Activated T-helper 17 cell treated with anti-CD3 and anti-CD28 coated beads, Interleukin-2, amount 50 U/mL, for 72 hours (primary cell): ENCODE measurements around the gene MN1. TPM values are rescaled to one million over a fixed set of nuclear protein-coding genes. Genes with fewer than 3 reads are reported as not detected.

Experiments
- ATAC-seq: fragments of 150-1000 bp; cut with Tn5 transposase; replicated peaks from 2 replicates; pipeline ENCODE4 v1.10.0; 2021; ENCODE audit warnings: mild to moderate bottlenecking, moderate library complexity
- H3K27ac Mint-ChIP-seq: one replicate; pipeline ENCODE4 v1.8.0; 2022; ENCODE audit warnings: mixed read lengths
- H3K27me3 Mint-ChIP-seq: one replicate; pipeline ENCODE4 v1.8.0; 2022; ENCODE audit warnings: mixed read lengths
- H3K36me3 Mint-ChIP-seq: one replicate; pipeline ENCODE4 v1.8.0; 2022; ENCODE audit warnings: low read depth, mild to moderate bottlenecking, mixed read lengths
- H3K4me1 Mint-ChIP-seq: one replicate; pipeline ENCODE4 v1.8.0; 2022; ENCODE audit warnings: mixed read lengths
- H3K4me3 Mint-ChIP-seq: one replicate; pipeline ENCODE4 v1.8.0; 2022; ENCODE audit warnings: mild to moderate bottlenecking, mixed read lengths
- H3K9me3 Mint-ChIP-seq: one replicate; pipeline ENCODE4 v1.8.0; 2022; ENCODE audit warnings: mixed read lengths
- total RNA-seq, 2 donors: library from RNA; stranded (reverse); gene quantifications; one replicate each; pipeline ENCODE4 v1.2.3, GENCODE V29; 2022

Gene MN1
- total RNA-seq, 2 donors from 2014 or later = 0.13 TPM

- H3K27me3 Mint-ChIP-seq = peaks cover 7% of the 10 kb centered on the region
- ATAC-seq = no peak
- no peak overlapping the region for H3K27ac Mint-ChIP-seq
- H3K36me3 Mint-ChIP-seq = no peaks in the 10 kb centered on the region
- H3K4me3 Mint-ChIP-seq = no peak overlapping the region
- no peaks in the 10 kb centered on the region for H3K9me3 Mint-ChIP-seq
- no peaks in the 10 kb centered on the region for H3K4me1 Mint-ChIP-seq
Measured at GRCh38 chr22:27772984-27773498, 28.5 kb downstream of the MN1 start.

DNA sequence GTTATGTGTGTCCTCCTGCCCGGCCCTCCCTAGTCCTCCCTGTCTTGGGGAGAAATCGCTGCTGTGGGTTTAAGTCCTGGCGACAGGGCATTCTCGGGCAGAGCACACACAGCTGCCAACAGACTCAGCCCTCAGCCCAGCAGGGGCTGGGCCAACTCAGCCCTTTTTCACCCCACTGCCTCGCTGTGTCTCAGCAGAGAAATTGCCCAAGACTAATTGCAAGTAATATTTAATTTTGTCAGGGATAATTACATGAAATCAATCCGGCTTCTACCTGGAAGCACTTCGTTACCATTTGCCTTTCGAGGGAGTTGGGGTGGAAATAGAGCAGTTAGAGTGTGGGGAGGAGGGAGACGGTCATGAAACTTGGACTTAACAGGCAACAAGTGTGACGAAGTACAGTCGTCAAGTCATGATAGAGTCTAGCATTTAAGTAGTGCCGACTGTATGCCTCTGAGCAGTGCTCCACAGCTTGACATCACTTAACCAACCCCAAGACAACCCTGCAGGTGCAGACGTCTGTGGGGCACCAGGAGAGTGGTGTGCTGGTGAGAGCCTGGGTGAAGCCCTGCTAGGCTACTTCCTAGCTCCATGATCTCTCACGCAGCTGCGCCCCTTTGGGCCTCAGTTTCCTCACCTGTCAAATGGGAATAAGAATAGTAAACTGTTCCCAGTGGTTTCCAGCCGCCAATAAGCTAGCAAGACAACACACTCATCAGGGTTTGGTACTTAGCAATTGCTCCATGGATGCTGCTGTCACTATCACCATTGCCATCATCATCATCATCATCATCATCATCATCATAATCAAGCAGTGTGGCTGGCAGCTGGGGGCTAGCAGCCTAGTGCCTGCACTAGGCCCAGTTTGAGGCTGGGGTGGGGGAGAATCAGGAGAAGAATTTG is 29.2 kb downstream of the MN1 start:
- Mint-ChIP-seq H3K27me3 (peaks cover 7% of the 10 kb centered on the region), H3K4me1 (no peaks in the 10 kb centered on the region), H3K4me3 (no peak overlapping the region), H3K36me3 (no peaks in the 10 kb centered on the region), H3K9me3 (no peaks in the 10 kb centered on the region), H3K27ac (no peak overlapping the region)
- ATAC-seq = no peak

DNA sequence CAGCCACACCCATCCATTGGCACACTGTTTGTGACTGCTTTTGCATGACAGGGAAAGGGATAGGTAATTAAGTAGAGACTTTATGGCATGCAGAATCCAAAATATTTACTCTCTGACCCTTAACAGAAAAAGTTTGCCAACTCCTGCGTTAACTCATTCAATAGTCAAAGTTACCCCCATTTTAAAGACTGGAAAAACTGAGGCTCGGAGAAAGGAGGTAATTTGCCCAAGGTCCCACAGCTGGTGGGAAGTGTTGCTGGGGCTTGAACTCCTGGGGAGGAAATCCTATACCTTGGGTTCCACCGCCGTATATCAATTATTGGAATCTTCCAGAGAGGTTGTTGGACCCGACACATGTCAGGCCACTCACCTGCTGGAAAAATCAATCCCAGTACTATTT is 29.9 kb downstream of the MN1 start:
- Mint-ChIP-seq H3K9me3 (no peaks in the 10 kb centered on the region), H3K36me3 (no peaks in the 10 kb centered on the region), H3K4me1 (no peaks in the 10 kb centered on the region), H3K27me3 (peaks cover 7% of the 10 kb centered on the region), H3K27ac (no peak overlapping the region), H3K4me3 (no peak overlapping the region)
- no peak for ATAC-seq

GRCh38 chr22:27769012-27769411 is 32.5 kb downstream of the MN1 start:
- Mint-ChIP-seq H3K9me3 (no peaks in the 10 kb centered on the region), H3K4me3 (no peak overlapping the region), H3K27me3 (no peaks in the 10 kb centered on the region), H3K36me3 (no peaks in the 10 kb centered on the region), H3K27ac (no peak overlapping the region), H3K4me1 (no peaks in the 10 kb centered on the region)
- no peak for ATAC-seq

- ATAC-seq = no peak
Measured at GRCh38 chr22:27768027-27768653, 33.4 kb downstream of the MN1 start.

DNA sequence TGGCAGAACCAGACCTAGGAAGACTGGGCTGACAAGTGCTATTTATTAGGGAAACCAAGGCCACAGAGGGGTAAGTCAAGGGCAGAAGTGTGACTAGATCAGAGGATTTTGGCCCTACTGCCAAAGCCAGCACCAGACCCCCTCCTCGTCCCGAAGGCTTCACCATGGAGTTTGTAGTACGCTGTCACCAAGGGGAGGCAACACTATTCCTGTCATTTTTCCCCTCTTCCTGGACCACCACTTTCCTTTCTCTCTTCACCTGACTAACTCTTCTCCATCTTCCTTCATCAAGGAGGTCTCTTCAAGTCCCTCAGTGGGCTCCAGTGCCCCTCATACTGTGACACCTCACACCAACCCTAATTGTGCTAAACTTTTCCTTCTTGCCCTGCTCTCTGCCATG is 34.9 kb downstream of the MN1 start:
- no peaks in the 10 kb centered on the region for H3K4me1 Mint-ChIP-seq
- no peaks in the 10 kb centered on the region for H3K27me3 Mint-ChIP-seq
- no peaks in the 10 kb centered on the region for H3K9me3 Mint-ChIP-seq
- H3K36me3 Mint-ChIP-seq = no peaks in the 10 kb centered on the region
- H3K4me3 Mint-ChIP-seq = no peak overlapping the region
- ATAC-seq = no peak
- no peak overlapping the region for H3K27ac Mint-ChIP-seq

More at GRCh38 chr22:27768027-27768653, 33.4 kb downstream of the MN1 start:
- Mint-ChIP-seq H3K27ac (no peak overlapping the region), H3K4me1 (no peaks in the 10 kb centered on the region), H3K4me3 (no peak overlapping the region), H3K36me3 (no peaks in the 10 kb centered on the region), H3K27me3 (no peaks in the 10 kb centered on the region), H3K9me3 (no peaks in the 10 kb centered on the region)

- no peak overlapping the region for H3K4me3 Mint-ChIP-seq
- H3K4me1 Mint-ChIP-seq = no peaks in the 10 kb centered on the region
- H3K27ac Mint-ChIP-seq = no peak overlapping the region
- H3K9me3 Mint-ChIP-seq = no peaks in the 10 kb centered on the region
- H3K36me3 Mint-ChIP-seq = no peaks in the 10 kb centered on the region
- no peaks in the 10 kb centered on the region for H3K27me3 Mint-ChIP-seq
- no peak for ATAC-seq
Measured at GRCh38 chr22:27765706-27766291, 35.8 kb downstream of the MN1 start.

- Mint-ChIP-seq H3K4me3 (no peak overlapping the region), H3K9me3 (no peaks in the 10 kb centered on the region), H3K4me1 (no peaks in the 10 kb centered on the region), H3K27ac (no peak overlapping the region), H3K27me3 (no peaks in the 10 kb centered on the region), H3K36me3 (no peaks in the 10 kb centered on the region)
- ATAC-seq = no peak
Measured at GRCh38 chr22:27764722-27765236, 36.8 kb downstream of the MN1 start.

GRCh38 chr22:27761665-27762064 is 39.9 kb downstream of the MN1 start:
- no peak for ATAC-seq
- Mint-ChIP-seq H3K4me3 (no peak overlapping the region), H3K27ac (no peak overlapping the region), H3K27me3 (no peaks in the 10 kb centered on the region), H3K9me3 (no peaks in the 10 kb centered on the region), H3K4me1 (no peaks in the 10 kb centered on the region), H3K36me3 (no peaks in the 10 kb centered on the region)

DNA sequence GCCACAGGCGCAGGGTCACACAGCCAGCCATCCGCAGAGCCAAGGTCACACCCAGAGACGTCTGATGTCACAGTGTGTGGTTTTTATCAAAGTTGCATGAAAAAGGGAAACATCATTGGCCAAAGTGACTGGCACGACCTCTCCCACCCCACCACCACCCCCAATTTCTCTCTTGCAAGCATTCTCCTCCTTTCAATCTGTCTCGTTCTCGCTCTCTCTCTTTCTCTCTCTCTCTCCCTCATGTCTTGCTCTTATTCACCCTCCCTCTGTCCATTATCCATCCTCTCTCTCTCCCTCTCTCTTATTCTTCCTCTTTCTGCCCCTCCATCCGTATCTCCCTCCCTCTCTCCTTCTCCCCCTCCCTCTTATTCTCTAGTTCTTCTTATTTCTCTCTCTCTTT is 40.6 kb downstream of the MN1 start:
- H3K27me3 Mint-ChIP-seq = no peaks in the 10 kb centered on the region
- no peak overlapping the region for H3K27ac Mint-ChIP-seq
- no peaks in the 10 kb centered on the region for H3K9me3 Mint-ChIP-seq
- H3K4me3 Mint-ChIP-seq = no peak overlapping the region
- H3K36me3 Mint-ChIP-seq = no peaks in the 10 kb centered on the region
- no peak for ATAC-seq
- no peaks in the 10 kb centered on the region for H3K4me1 Mint-ChIP-seq

GRCh38 chr22:27760474-27760873 is 41.1 kb downstream of the MN1 start:
- no peaks in the 10 kb centered on the region for H3K36me3 Mint-ChIP-seq
- no peaks in the 10 kb centered on the region for H3K9me3 Mint-ChIP-seq
- H3K4me1 Mint-ChIP-seq = no peaks in the 10 kb centered on the region
- no peak overlapping the region for H3K4me3 Mint-ChIP-seq
- no peaks in the 10 kb centered on the region for H3K27me3 Mint-ChIP-seq
- no peak for ATAC-seq
- no peak overlapping the region for H3K27ac Mint-ChIP-seq

- no peaks in the 10 kb centered on the region for H3K27me3 Mint-ChIP-seq
- no peaks in the 10 kb centered on the region for H3K4me1 Mint-ChIP-seq
- no peak for ATAC-seq
- no peaks in the 10 kb centered on the region for H3K9me3 Mint-ChIP-seq
- H3K36me3 Mint-ChIP-seq = no peaks in the 10 kb centered on the region
- H3K4me3 Mint-ChIP-seq = no peak overlapping the region
- H3K27ac Mint-ChIP-seq = no peak overlapping the region
Measured at GRCh38 chr22:27757928-27758525, 43.5 kb downstream of the MN1 start.

GRCh38 chr22:27756212-27756660 is 45.3 kb downstream of the MN1 start:
- Mint-ChIP-seq H3K27me3 (no peaks in the 10 kb centered on the region), H3K27ac (no peak overlapping the region), H3K9me3 (no peaks in the 10 kb centered on the region), H3K4me3 (no peak overlapping the region), H3K36me3 (no peaks in the 10 kb centered on the region), H3K4me1 (no peaks in the 10 kb centered on the region)
- no peak for ATAC-seq

DNA sequence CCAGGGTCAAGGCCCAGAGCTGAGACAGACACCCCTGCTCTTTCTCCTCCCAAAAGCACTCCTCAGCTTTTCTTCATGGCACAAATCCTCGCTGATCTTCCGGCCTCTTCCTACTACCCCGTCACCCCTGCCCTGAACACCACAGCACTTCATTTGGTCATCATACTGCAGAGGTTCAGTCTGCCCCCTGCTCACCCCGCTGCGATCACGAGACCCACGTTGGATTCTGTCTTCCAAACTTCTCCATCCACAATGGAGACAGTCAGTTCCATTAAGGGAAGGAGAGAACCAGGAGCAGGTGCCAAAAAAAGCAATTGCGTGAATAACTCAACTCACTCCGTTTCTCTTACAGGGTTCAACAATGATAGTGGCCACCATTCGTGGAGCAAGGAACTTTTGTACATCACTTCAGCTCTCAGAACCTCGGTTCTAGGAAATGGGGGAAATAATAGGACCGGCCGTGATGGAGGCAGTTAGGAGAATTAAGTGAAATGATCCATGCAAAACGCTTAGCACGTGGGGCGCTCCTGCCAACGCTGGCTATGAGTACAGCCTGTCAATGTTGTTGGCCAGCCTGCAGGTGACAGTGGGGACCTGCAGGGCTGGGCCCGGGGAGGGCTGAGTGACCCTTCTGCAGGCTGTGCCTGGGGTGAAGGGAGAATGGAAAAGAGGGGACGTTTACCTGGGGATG is 45.9 kb downstream of the MN1 start:
- no peaks in the 10 kb centered on the region for H3K36me3 Mint-ChIP-seq
- no peak overlapping the region for H3K4me3 Mint-ChIP-seq
- no peaks in the 10 kb centered on the region for H3K27me3 Mint-ChIP-seq
- ATAC-seq = no peak
- no peaks in the 10 kb centered on the region for H3K4me1 Mint-ChIP-seq
- H3K27ac Mint-ChIP-seq = no peak overlapping the region
- no peaks in the 10 kb centered on the region for H3K9me3 Mint-ChIP-seq
